Endometrial microvascular endothelial cells (primary cell): ENCODE measurements around the gene PDGFC. TPM values are rescaled to one million over a fixed set of nuclear protein-coding genes. Genes with fewer than 3 reads are reported as not detected.

ENCODE experiments used
- in situ Hi-C: cut with HindIII; loops from 2 replicates; pipeline ENCODE4 v1.10.0; 2017; ENCODE audit warnings: low sequenced_read_pairs, low pct_unique_long_range_greater_than_20kb; ENCODE audit errors: inconsistent ontology term
- total RNA-seq: library from RNA; depleted of rRNA; stranded (reverse); fragments of >200 nt; gene quantifications from one replicate; pipeline ENCODE4 v1.2.3, GENCODE V29; 2015; ENCODE audit errors: inconsistent ontology term

PDGFC gene
- total RNA-seq, 1 donor from 2014 or later, result 23.4 TPM

DNA sequence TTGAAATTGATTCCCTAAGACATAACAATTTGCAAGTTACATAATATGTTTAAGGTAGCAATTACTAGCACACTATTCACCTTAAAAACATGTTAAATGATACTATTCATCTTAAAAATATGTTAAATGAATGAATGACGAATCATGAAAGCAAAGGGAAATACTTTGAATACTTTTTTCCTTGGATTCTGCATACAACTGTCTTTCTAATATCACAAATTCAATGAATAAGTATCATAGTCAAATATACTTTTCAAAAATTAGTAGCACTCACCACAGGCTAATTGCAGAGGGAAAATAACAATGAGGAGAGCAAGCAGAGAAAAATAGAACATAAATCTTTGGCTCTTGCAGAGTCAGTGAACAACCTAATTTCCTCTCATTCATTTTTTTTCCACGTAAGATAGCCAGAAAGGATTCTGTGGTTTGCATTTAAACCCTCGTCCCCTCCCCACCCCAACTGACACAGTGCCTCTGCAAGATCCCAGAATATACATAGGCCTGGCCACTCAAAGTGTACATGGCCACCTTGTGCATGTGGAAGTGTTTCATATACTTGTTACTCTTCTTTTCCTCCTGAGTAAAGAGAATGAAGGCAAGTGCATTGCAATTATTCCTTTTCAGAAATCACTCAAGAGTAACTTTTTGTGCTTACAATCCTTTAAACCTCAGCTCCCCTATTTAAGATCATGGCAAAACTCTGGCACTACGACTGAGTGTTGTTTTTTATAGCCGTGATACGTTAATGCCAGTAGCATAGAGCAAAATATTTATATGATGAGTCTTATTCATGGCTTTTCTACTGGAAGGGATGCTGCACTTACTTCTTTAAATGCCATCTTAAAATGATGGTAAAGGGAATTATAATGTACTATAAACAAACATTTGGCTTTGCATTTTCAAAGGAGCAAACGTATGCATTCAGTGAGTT is 236.4 kb downstream of the PDGFC start:
- in situ Hi-C loops, result no loop called here

DNA sequence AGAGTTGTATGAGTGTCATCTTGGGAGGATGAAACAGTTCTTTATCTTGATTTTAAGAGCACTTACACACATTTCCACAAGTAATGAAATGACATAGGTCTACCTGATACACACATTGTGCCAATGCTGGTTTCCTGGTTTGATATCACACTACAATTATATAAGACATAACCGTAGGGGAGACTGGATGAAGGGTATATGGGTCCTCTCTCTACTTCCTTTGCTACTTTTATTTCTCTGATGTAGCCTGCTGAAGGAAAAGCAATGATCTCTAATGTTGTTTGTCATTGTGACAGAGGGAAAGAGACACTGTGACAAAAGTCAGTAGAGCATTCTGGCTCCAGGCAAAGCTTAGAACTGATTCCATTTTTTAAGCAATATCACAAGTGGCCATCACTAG is 238.0 kb downstream of the PDGFC start:
- in situ Hi-C loops, result no loop called here

DNA sequence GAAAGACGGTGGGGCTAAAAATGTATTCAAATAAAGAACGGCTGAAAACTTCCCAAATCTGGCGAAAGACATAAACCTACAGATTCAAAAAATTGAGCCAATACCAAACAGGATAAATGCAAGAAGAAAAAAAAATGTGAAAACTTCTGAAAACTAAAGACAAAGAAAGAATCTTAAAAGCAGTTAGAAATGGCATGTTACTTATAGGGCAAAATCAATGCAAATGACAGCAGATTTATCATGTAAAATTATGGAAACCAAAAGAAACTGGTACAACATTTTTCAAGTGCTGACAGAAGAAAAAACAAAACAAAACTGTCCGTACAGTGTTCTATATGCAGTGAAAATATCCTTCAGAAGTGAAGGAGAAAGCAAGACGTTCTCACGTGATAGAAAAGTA is 239.0 kb downstream of the PDGFC start:
- in situ Hi-C loops, result no loop called here

DNA sequence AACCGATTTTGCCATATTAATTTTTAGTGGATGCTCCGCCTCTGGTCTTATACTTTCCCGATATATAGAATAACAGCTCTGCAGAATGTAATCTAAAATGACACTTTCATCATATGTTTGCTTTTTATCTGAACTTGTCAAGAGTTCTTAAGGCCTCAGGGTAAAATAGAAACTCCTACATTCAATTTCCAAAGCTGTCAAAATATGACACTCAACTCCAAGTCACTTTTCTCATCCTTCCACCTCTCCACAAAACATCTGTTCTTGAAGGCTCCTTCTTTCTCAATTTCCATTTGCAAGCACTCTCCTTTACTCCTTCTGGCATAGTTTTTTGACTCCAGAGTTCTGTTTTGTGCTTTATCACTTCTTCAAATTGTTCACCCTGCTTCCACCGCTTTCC is 242.2 kb downstream of the PDGFC start:
- in situ Hi-C loops, result no loop called here

DNA sequence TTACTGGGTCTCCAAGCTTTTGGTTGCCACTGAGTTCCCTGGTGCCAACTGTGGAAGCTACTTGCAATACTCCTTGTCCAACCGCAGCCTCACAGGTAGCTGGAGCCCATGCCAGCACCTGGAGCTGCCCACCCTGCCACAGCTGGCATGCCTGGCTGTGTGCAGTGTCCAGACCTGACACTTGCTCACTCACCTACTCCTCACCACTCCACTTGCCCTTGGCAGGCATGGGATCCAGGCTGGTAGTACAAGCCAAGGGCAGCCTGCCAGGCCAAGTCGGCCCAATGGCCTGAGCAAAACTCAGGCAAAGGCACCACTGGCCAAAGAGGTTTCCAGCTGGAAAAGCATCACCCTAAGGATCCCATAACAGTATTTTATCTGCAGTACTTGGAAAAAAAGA is 246.3 kb downstream of the PDGFC start:
- in situ Hi-C loops, result no loop called here

DNA sequence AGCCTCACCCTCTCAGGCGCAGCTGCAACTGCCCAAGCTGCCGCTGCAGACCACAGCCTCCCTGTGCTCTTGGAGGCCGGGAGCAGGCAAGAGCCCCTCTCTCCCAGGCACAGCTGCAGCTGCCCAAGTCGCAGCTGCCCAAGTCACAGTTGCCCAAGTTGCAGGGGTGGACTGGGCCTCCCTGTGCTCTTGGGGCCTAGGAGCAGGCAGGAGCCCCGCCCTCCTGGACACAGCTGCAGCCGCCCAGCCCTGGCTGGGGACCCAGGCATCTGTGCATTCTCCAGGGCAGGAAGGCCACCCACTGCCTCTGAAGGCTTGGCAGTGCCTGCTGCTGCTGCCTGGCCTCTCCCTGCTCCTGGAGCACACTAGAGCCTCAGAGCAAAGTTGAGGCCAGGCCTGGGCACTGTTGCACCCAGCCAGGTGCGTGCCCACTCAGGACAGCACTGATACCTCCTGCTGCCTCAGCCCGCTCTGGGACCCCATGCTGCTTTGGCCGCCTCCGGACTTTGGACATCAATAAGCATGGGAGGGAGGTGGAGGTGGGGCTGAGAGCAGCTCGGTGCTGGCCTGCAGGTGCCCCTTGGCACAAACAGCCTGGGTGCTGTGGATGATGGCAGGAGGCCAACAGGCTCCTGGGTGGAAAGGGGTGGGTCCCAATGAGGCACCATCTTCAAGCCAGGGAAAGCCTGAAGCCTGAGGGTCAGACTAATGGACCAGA is 247.5 kb downstream of the PDGFC start:
- in situ Hi-C loops, result no loop called here

DNA sequence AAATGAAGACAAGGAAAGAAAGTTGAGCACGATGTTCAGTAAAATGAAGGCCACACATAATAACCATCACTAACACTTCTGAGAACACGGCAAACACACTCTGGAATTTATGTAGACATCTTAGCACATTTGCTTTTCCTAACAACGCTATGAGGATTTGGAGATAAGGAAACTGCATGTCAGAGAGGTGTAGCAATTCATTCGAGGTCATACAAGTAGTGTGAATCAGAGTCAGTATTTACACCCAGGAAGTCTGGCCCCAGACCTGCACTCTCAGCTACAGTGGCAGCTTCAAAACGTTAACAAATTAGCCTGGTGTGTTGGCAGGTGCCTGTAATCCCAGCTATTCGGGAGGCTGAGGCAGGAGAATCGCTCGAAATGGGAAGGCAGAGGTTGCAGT is 253.4 kb downstream of the PDGFC start:
- in situ Hi-C loops, result no loop called here

DNA sequence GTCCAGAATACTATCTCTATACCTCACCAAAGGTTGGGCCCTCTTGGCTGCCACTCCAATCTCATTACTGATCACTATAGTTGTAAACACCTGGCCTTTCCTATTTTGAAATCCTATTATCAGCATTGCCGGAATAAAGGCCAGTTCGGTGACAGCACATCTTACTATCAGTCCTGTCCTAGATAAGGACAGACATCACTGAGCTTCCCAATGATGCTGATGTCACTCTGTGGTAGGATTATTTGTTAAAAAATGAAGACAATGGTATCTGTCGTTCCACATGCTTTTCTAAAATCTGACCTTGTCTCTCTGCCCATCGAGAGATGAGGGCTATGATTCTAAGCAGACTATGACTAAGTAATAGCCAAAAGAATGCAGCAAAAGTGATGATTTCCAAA is 260.4 kb downstream of the PDGFC start:
- in situ Hi-C loops, result no loop called here

Other genes starting within 250 kb of the PDGFC start
- 4.0 TPM for gene GLRB, start 104.4 kb upstream of the PDGFC start, total RNA-seq
- gene GRIA2, start 248.9 kb upstream of the PDGFC start, total RNA-seq, result not detected